OCI-LY1 (cell line): Measurements from ENCODE around the gene IGF1R.
"Not testable (repeated sequence)": the region's sequence is repeated elsewhere in the genome, so short reads cannot be mapped to it uniquely, and the experiment has no call there.

Source experiments
- H2AFZ ChIP-seq: fragments of 200-600 bp; sonication (generic), shearing (Covaris generic); 2 replicates; pipeline ENCODE4 v1.6.0; 2014; ENCODE audit warnings: antibody characterized with exemption, mild to moderate bottlenecking, low read length
- H3F3A ChIP-seq: fragments of 200-600 bp; sonication (generic), shearing (Covaris generic); 2 replicates; pipeline ENCODE4 v1.6.0; 2014; ENCODE audit warnings: mild to moderate bottlenecking, antibody characterized with exemption, low read length, moderate library complexity; ENCODE audit not compliant: insufficient read depth
- H3K27ac ChIP-seq: fragments of 200-600 bp; sonication (generic); 2 replicates; pipeline ENCODE4 v1.5.1; 2014; ENCODE audit warnings: low read length, mixed run types, mild to moderate bottlenecking, low read depth; ENCODE audit not compliant: poor library complexity, severe bottlenecking
- H3K27me3 ChIP-seq: fragments of 200-600 bp; sonication (generic); 2 replicates; pipeline ENCODE4 v1.6.0; 2014; ENCODE audit warnings: antibody characterized with exemption, mild to moderate bottlenecking, low read length, moderate library complexity; ENCODE audit not compliant: insufficient read depth
- H3K36me3 ChIP-seq: fragments of 200-600 bp; sonication (generic); 2 replicates; pipeline ENCODE4 v1.6.1; 2014; ENCODE audit warnings: mild to moderate bottlenecking, antibody characterized with exemption, low read length, moderate library complexity, mixed read lengths; ENCODE audit not compliant: insufficient read depth
- H3K4me1 ChIP-seq: fragments of 200-600 bp; sonication (generic); 2 replicates; pipeline ENCODE4 v1.5.1; 2014; ENCODE audit warnings: mild to moderate bottlenecking, low read length, moderate library complexity; ENCODE audit not compliant: insufficient read depth, severe bottlenecking
- H3K4me2 ChIP-seq: fragments of 200-600 bp; sonication (generic), shearing (Covaris generic); 2 replicates; pipeline ENCODE4 v1.6.1; 2014; ENCODE audit warnings: low read length
- H3K4me3 ChIP-seq: fragments of 200-600 bp; sonication (generic); 2 replicates; pipeline ENCODE4 v1.5.1; 2014; ENCODE audit warnings: low read length, low read depth, mild to moderate bottlenecking, mixed read lengths; ENCODE audit not compliant: poor library complexity, severe bottlenecking
- H3K79me2 ChIP-seq: fragments of 200-600 bp; shearing (Covaris generic); 2 replicates; pipeline ENCODE4 v1.6.1; 2016; ENCODE audit warnings: mixed run types, low read length, mixed read lengths; ENCODE audit not compliant: insufficient read depth
- H3K9ac ChIP-seq: fragments of 200-600 bp; sonication (generic), shearing (Covaris generic); 2 replicates; pipeline ENCODE4 v1.6.1; 2014; ENCODE audit warnings: mild to moderate bottlenecking, low read length, mixed read lengths
- H3K9me2 ChIP-seq: fragments of 200-600 bp; sonication (generic), shearing (Covaris generic); 2 replicates; pipeline ENCODE4 v1.6.1; 2014; ENCODE audit warnings: low read depth, mild to moderate bottlenecking, low read length, mixed read lengths
- H3K9me3 ChIP-seq: fragments of 200-600 bp; shearing (Covaris generic); 2 replicates; pipeline ENCODE4 v1.6.1; 2014; ENCODE audit warnings: low read length, mixed read lengths
- H4K20me1 ChIP-seq: fragments of 200-600 bp; sonication (generic), shearing (Covaris generic); 2 replicates; pipeline ENCODE4 v1.6.0; 2016; ENCODE audit warnings: mild to moderate bottlenecking, low read length; ENCODE audit not compliant: insufficient read depth
- EZH2 ChIP-seq: fragments of 200-600 bp; sonication (generic), shearing (Covaris generic); IDR thresholded peaks from 2 replicates; pipeline ENCODE4 v1.8.0; 2017; ENCODE audit warnings: borderline replicate concordance, mixed run types, mild to moderate bottlenecking, antibody characterized with exemption, low read length, moderate library complexity, mixed read lengths
- TF ChIP-seq, protein P1 (sequence below): fragments of 200-600 bp; sonication (generic), shearing (Covaris generic); IDR thresholded peaks from 2 replicates; pipeline ENCODE4 v1.5.1; 2017; ENCODE audit warnings: mild to moderate bottlenecking, antibody characterized with exemption, low read length, moderate library complexity, mixed read lengths

The IGF1R gene

GRCh38 chr15:98998279-98998678 lies 349.9 kb downstream of the IGF1R start:
- Histone ChIP-seq H3K9me3 (no peaks in the 10 kb centered on the region), H3K27me3 (no peaks in the 10 kb centered on the region), H3K4me3 (no peak overlapping the region), H3K9ac (no peak overlapping the region), H3K79me2 (no peaks in the 10 kb centered on the region), H3K4me2 (no peak overlapping the region), H3K36me3 (no peaks in the 10 kb centered on the region), H3K4me1 (no peaks in the 10 kb centered on the region), H4K20me1 (no peaks in the 10 kb centered on the region), H3K9me2 (no peaks in the 10 kb centered on the region), H3F3A (no peaks in the 10 kb centered on the region), H3K27ac (no peak overlapping the region), H2AFZ (no peak overlapping the region)
- TF ChIP-seq, protein P1, sequence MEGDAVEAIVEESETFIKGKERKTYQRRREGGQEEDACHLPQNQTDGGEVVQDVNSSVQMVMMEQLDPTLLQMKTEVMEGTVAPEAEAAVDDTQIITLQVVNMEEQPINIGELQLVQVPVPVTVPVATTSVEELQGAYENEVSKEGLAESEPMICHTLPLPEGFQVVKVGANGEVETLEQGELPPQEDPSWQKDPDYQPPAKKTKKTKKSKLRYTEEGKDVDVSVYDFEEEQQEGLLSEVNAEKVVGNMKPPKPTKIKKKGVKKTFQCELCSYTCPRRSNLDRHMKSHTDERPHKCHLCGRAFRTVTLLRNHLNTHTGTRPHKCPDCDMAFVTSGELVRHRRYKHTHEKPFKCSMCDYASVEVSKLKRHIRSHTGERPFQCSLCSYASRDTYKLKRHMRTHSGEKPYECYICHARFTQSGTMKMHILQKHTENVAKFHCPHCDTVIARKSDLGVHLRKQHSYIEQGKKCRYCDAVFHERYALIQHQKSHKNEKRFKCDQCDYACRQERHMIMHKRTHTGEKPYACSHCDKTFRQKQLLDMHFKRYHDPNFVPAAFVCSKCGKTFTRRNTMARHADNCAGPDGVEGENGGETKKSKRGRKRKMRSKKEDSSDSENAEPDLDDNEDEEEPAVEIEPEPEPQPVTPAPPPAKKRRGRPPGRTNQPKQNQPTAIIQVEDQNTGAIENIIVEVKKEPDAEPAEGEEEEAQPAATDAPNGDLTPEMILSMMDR, result no peak
- TF ChIP-seq EZH2, result no peak

- Histone ChIP-seq H3K27me3 (no peaks in the 10 kb centered on the region), H4K20me1 (no peaks in the 10 kb centered on the region)
Measured at GRCh38 chr15:98999233-98999632, 350.9 kb downstream of the IGF1R start.

DNA sequence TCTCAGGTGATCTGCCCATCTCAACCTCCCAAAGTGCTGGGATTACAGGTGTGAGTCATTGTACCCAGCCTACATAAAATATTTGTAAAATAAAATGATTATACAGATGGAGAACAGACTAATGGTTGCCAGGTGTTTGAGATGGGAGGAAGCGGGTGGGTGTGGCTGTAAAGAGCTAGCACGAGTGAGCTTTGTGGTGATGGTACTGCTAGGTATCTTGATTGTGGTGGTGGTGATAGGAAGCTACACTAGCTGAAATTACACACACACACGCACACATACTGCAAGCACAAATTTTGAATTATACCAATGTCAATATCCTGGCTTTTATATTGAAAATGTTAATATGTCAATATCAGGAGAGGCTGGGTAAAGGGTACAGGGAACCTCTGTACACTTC lies 353.9 kb downstream of the IGF1R start:
- Histone ChIP-seq H3K4me2 (no peak overlapping the region), H3K27me3 (no peaks in the 10 kb centered on the region)
- no peak for TF ChIP-seq EZH2
- TF ChIP-seq, protein P1, result no peak

More at GRCh38 chr15:98999233-98999632, 350.9 kb downstream of the IGF1R start:
- Histone ChIP-seq H3K4me1 (no peaks in the 10 kb centered on the region), H3K9ac (no peak overlapping the region), H3K4me2 (no peak overlapping the region), H3K9me2 (no peaks in the 10 kb centered on the region), H3K79me2 (no peaks in the 10 kb centered on the region), H3K36me3 (no peaks in the 10 kb centered on the region), H2AFZ (no peak overlapping the region), H3K27ac (no peak overlapping the region), H3K9me3 (no peaks in the 10 kb centered on the region), H3F3A (no peaks in the 10 kb centered on the region), H3K4me3 (no peak overlapping the region)
- TF ChIP-seq, protein P1, result no peak
- TF ChIP-seq EZH2, result no peak

DNA sequence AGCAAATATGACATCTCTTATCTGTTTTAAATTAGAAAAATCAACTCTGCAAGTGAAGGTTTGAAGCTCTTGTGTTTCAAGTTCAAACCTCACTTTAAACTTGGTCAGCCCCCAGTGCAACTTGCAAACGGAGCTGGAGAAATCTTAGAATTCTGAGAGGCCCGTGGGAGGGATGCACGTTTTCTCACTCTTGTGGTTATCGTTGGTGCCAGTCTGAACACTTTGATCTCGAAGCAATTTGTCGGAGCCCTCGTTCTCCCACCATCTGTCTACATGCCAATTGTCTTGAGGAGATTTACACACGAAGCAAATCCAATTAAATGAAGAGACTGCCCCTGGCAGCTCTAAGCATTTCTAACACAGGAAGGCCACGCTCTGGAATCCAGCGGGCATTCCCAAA lies 355.0 kb downstream of the IGF1R start:
- H3K4me2 ChIP-seq, H3K9me2 ChIP-seq, H2AFZ ChIP-seq, H4K20me1 ChIP-seq, H3K9me3 ChIP-seq, H3K9ac ChIP-seq, H3K4me3 ChIP-seq, H3F3A ChIP-seq, H3K79me2 ChIP-seq, H3K4me1 ChIP-seq, H3K27me3 ChIP-seq, H3K27ac ChIP-seq, H3K36me3 ChIP-seq: not testable (repeated sequence)

More for the DNA sequence above, 353.9 kb downstream of the IGF1R start:
- Histone ChIP-seq H3K9me3 (no peaks in the 10 kb centered on the region), H3F3A (no peaks in the 10 kb centered on the region), H3K4me1 (no peaks in the 10 kb centered on the region), H3K36me3 (no peaks in the 10 kb centered on the region), H2AFZ (no peak overlapping the region), H3K79me2 (no peaks in the 10 kb centered on the region), H3K27ac (no peak overlapping the region), H3K4me3 (no peak overlapping the region), H3K9ac (no peak overlapping the region), H3K9me2 (no peaks in the 10 kb centered on the region), H4K20me1 (no peaks in the 10 kb centered on the region)

DNA sequence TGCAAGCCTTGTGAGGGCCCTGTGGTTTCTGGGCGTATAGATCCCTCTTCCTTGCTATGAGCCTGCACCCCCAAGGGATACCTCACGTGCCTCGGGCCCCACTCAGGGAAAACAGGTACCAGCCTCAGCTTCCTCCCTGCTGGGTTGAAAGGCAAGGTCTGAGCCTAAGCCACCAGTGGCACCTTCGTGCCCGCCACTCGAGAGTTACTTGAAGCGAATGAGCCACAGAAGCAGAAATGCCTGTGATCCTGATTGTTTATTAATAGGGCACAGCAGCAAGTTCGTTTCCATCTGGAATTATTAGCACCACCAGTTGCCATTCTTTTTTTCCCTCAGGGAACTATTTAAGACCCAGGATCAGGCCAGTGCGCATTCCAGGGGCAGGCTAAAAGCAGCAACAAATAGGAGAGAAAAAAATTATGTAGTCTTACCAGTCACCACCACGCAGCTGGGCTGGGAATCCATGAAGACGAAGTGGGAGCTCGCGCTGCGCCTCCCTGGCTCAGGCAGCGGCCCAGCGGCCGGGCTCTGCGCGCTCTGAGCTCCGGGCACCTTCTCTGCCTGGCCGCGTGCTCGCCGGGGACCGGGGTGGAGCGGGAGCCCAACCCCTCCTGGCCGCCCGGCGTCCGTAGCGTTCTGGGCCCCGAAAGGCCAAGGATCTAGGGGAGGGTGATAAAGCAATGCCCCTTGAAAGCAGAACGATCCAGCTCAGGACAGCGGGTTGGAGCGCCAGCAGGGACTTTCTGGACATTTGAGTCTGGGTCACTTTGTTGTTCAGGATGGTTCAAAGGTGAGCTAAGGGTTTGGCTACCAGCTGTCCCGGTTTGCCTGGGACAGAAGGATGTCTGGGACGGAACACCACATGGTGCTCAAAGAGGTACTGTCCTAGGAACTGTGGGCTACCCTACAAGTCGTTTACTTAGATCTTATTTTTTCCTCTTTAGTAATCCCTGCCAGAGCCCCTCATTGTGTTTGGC lies 356.9 kb downstream of the IGF1R start:
- H2AFZ ChIP-seq, H3K4me1 ChIP-seq, H3K27ac ChIP-seq, H3K9me2 ChIP-seq, H3F3A ChIP-seq, H3K79me2 ChIP-seq, H3K9ac ChIP-seq, H3K4me3 ChIP-seq, H3K27me3 ChIP-seq, H3K4me2 ChIP-seq, H4K20me1 ChIP-seq, H3K36me3 ChIP-seq, H3K9me3 ChIP-seq: not testable (repeated sequence)
